GM19468 (cell line): ENCODE results near the gene PPP1R11.
"Not testable (repeated sequence)": the region's sequence is repeated elsewhere in the genome, so short reads cannot be mapped to it uniquely, and the experiment has no call there.

Source experiments
- ATAC-seq: cut with Tn5 transposase; IDR thresholded peaks from one replicate; pipeline ENCODE4 v1.9.1; 2021; ENCODE audit warnings: mild to moderate bottlenecking, moderate library complexity, moderate number of reproducible peaks; ENCODE audit not compliant: unreplicated experiment; ENCODE audit errors: extremely low read depth

PPP1R11 gene

DNA sequence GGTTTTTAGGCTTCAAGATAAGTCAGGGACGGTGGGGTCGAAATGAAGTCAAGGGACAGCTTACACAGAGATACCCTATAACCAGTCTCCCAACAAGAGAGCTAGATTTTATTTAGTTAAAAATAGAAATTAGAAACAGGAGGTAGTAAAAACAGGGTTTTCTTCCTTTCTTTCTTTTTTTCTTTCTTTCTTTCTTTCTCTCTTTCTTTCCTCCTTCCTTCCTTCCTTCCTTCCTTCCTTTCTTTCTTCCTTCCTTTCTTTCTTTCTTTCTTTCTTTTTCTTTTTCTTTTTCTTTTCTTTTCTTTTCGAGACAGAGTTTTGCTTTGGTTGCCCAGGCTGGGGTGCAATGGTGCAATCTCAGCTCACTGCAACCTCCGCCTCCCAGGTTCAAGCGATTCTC lies 51.7 kb downstream of the PPP1R11 start:
- ATAC-seq: not testable (repeated sequence)
